Parathyroid adenoma (tissue), 2 donors: ENCODE data around the gene ZNF581.

Experiments
- H2AFZ ChIP-seq: fragments of 300-600 bp; sonication (generic); one replicate; pipeline ENCODE4 v1.7.0; 2017; ENCODE audit warnings: antibody characterized with exemption, mild to moderate bottlenecking
- H3K27ac ChIP-seq: fragments of 300-600 bp; sonication (generic); one replicate; pipeline ENCODE4 v1.7.0; 2017
- H3K27me3 ChIP-seq: fragments of 300-600 bp; sonication (generic); one replicate; pipeline ENCODE4 v1.7.0; 2017; ENCODE audit warnings: low read length; ENCODE audit not compliant: control insufficient read depth, insufficient read depth
- H3K36me3 ChIP-seq: fragments of 300-600 bp; sonication (generic); one replicate; pipeline ENCODE4 v1.7.0; 2017; ENCODE audit warnings: low read length; ENCODE audit not compliant: control insufficient read depth, insufficient read depth
- H3K4me1 ChIP-seq: fragments of 300-600 bp; sonication (generic); one replicate; pipeline ENCODE4 v1.7.0; 2017; ENCODE audit warnings: control low read depth
- H3K4me2 ChIP-seq: fragments of 300-600 bp; sonication (generic); one replicate; pipeline ENCODE4 v1.7.0; 2017; ENCODE audit warnings: low read length
- H3K4me3 ChIP-seq: fragments of 300-600 bp; sonication (generic); one replicate; pipeline ENCODE4 v1.7.0; 2017; ENCODE audit warnings: low read depth, low read length
- H3K79me2 ChIP-seq: fragments of 300-600 bp; sonication (generic); one replicate; pipeline ENCODE4 v1.7.0; 2017; ENCODE audit warnings: control low read depth
- H3K9ac ChIP-seq: fragments of 300-600 bp; sonication (generic); one replicate; pipeline ENCODE4 v1.7.0; 2017; ENCODE audit warnings: mild to moderate bottlenecking
- H3K9me3 ChIP-seq: fragments of 300-600 bp; sonication (generic); one replicate; pipeline ENCODE4 v1.7.0; 2017; ENCODE audit warnings: low read length; ENCODE audit not compliant: control insufficient read depth
- TF ChIP-seq, protein P1 (sequence below): fragments of 300-600 bp; sonication (generic); IDR thresholded peaks from one replicate; pipeline ENCODE4 v1.7.0; 2017; ENCODE audit warnings: antibody characterized with exemption, mild to moderate bottlenecking
- donor health status: primary hyperparathyroidism.

ZNF581 gene

DNA sequence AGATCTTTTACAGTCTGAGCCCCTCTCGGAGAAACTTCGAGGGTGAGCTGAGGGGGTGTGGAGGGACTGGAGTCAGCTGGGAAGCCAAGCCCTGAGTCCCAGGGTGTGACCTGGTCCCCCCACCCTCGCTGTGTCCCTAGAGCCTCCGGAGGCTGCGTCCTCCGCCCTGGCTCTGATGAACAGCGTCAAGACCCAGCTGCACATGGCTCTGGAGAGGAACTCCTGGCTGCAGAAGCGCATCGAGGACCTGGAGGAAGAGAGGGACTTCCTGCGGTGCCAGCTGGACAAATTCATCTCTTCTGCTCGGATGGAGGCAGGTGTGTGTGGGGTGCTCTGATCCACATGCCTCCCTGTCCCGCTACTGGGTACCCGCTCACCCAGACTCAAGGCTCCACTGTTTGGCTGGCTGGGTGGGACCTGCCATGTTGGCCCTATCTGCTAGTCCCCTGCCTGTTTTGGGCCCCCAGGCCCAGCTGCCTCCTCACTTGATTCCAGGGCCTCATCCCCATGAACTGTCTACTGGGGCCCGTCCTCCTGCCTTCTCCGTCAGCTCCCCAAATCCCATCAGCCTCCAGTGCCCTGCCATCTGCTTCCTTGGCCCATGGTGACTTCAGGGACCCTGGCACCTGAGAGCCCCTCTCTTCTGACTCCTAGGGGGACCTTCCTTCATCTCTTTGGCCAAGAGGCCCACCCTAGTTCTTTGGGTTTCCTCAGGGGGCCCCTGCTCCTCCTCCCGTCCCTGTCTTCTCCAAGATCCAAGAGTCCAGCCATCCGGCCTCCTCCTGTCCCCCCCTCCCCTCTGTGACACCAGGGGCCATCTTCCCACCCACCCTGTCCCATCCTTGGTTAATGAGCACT lies 6.0 kb downstream of the ZNF581 start:
- H3K36me3 ChIP-seq, result no peaks in the 10 kb centered on the region
- H3K27ac ChIP-seq, result no peak overlapping the region
- no peak overlapping the region for H2AFZ ChIP-seq
- peaks cover 13% of the 10 kb centered on the region for H3K4me1 ChIP-seq
- H3K9me3 ChIP-seq, result no peaks in the 10 kb centered on the region
- H3K4me3 ChIP-seq, result peak overlapping the region; percentile 89
- peaks cover 2% of the 10 kb centered on the region for H3K79me2 ChIP-seq
- H3K27me3 ChIP-seq, result no peaks in the 10 kb centered on the region
- H3K4me2 ChIP-seq, result peak overlapping the region; percentile 8
- TF ChIP-seq, protein P1, sequence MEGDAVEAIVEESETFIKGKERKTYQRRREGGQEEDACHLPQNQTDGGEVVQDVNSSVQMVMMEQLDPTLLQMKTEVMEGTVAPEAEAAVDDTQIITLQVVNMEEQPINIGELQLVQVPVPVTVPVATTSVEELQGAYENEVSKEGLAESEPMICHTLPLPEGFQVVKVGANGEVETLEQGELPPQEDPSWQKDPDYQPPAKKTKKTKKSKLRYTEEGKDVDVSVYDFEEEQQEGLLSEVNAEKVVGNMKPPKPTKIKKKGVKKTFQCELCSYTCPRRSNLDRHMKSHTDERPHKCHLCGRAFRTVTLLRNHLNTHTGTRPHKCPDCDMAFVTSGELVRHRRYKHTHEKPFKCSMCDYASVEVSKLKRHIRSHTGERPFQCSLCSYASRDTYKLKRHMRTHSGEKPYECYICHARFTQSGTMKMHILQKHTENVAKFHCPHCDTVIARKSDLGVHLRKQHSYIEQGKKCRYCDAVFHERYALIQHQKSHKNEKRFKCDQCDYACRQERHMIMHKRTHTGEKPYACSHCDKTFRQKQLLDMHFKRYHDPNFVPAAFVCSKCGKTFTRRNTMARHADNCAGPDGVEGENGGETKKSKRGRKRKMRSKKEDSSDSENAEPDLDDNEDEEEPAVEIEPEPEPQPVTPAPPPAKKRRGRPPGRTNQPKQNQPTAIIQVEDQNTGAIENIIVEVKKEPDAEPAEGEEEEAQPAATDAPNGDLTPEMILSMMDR, result no peak
- H3K9ac ChIP-seq, result no peak overlapping the region

DNA sequence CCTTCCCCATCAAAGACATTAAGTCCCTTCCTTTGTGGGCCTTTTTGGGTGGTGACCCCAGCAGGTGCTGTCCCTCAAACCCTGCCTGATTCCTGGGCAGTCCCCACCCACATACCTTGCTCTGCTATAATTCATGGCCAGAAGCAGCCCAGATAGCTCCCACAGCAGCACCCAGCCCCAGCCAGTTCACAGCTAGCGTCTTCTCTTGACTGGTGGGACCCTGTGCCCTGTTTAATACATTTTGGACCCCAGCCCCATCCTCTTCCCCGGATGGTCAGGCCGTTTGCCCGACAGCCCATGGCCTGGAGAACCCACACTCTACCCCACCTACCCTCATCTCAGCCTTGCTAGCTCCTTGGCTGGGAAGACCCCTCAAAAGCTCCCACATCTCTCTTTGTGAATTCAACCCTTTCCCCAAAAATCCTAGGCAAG lies 6.7 kb downstream of the ZNF581 start:
- Histone ChIP-seq H3K27ac (no peak overlapping the region), H3K4me1 (peaks cover 10% of the 10 kb centered on the region), H3K9ac (no peak overlapping the region), H3K4me2 (no peak overlapping the region), H3K36me3 (no peaks in the 10 kb centered on the region), H2AFZ (no peak overlapping the region), H3K27me3 (no peaks in the 10 kb centered on the region), H3K4me3 (no peak overlapping the region), H3K9me3 (no peaks in the 10 kb centered on the region), H3K79me2 (peaks cover 3% of the 10 kb centered on the region)
- TF ChIP-seq, protein P1, result no peak

DNA sequence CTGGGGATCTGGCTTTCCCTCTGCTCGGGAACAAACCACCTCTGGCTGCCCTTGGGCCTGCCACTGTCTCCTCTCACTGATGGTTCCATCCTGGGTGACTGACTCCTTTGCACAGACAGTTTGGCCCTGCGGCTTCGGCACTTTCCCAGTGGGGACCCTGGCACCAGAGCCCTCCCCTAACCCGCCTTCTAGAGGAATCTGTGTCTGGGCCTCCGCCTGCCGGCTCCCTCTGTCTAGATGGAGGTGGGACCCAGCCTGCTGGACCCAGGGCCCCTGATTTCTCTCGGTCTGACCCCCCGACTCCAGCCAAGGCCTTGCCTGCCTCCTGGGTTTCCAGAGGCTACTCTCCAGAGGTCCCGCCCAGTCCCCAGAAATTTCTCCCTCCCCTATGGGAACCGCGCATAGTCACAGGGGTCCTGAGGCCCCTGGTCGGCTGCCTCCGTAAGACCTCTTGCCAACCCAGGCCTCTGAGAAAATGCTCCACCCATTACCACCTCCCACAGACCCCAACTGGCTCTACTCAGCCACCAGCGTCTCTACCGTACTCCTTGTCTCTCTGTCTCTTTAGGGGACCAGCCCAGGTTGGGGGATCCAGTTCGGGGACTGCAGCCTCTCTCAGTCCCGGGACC lies 7.3 kb downstream of the ZNF581 start:
- H3K27me3 ChIP-seq, result no peaks in the 10 kb centered on the region
- H3K79me2 ChIP-seq, result peaks cover 6% of the 10 kb centered on the region
- no peaks in the 10 kb centered on the region for H3K9me3 ChIP-seq
- H2AFZ ChIP-seq, result no peak overlapping the region
- H3K4me1 ChIP-seq, result peaks cover 10% of the 10 kb centered on the region
- no peak overlapping the region for H3K27ac ChIP-seq
- H3K4me2 ChIP-seq, result no peak overlapping the region
- no peaks in the 10 kb centered on the region for H3K36me3 ChIP-seq
- no peak overlapping the region for H3K4me3 ChIP-seq
- TF ChIP-seq, protein P1, result no peak
- no peak overlapping the region for H3K9ac ChIP-seq

DNA sequence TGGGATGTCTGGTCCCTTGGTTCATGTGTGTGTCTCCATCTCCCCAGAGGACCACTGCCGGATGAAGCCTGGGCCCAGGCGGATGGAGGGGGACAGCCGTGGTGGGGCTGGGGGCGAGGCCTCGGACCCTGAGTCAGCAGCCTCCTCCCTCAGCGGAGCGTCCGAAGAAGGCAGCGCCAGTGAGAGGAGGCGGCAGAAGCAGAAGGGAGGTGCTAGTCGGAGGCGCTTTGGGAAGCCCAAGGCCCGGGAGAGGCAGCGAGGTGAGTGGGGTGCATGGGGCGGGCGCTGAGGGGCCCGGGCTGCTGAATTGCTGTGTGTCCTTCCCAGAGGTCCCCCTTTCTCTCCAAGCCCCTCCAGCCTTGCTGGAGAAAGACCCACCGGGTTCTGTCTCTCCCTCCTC lies 7.8 kb downstream of the ZNF581 start:
- Histone ChIP-seq H3K4me1 (peaks cover 13% of the 10 kb centered on the region), H3K9me3 (no peaks in the 10 kb centered on the region), H3K27ac (no peak overlapping the region), H3K27me3 (no peaks in the 10 kb centered on the region), H3K79me2 (peaks cover 11% of the 10 kb centered on the region), H2AFZ (no peak overlapping the region), H3K36me3 (no peaks in the 10 kb centered on the region), H3K4me2 (no peak overlapping the region), H3K4me3 (no peak overlapping the region), H3K9ac (no peak overlapping the region)
- TF ChIP-seq, protein P1, result no peak
